ENCODE measurements around the gene PCDHGC5. TPM values are rescaled to one million over a fixed set of nuclear protein-coding genes. Genes with fewer than 3 reads are reported as not detected.
A peak's percentile ranks its signal among the peaks of the same experiment; 100 is the strongest.

PCDHGC5 gene
- total RNA-seq, 1 experiment from 2014 or later = 3.4 TPM

- H3K9me3 ChIP-seq (ENCODE audit: low read depth, low read length, poor library complexity, severe bottlenecking) = no peaks in the 10 kb centered on the region
- TF ChIP-seq EZH2 (IDR thresholded peaks at IDR 0.05; ENCODE audit: borderline replicate concordance, low read depth, low read length, poor library complexity, severe bottlenecking) (no peak), CTCF (conservative IDR thresholded peaks at IDR 0.05; ENCODE audit: low read depth, low read length) (no peak)
- H3K4me1 ChIP-seq (ENCODE audit: insufficient read depth, low read length, poor library complexity, severe bottlenecking) = peaks cover 29% of the 10 kb centered on the region
- no peaks in the 10 kb centered on the region for H3K27me3 ChIP-seq (replicated peaks; ENCODE audit: insufficient read depth, low read depth, low read length, poor library complexity)
- no peak for DNase-seq (ENCODE audit: low spot score)
- peaks cover 16% of the 10 kb centered on the region for H3K36me3 ChIP-seq (ENCODE audit: insufficient read depth, low read length, poor library complexity, severe bottlenecking)
- intact Hi-C loops (cut with micrococcal nuclease; ENCODE audit: unreplicated experiment) = no loop called here
- H3K4me3 ChIP-seq (ENCODE audit: low read depth, low read length, poor library complexity, severe bottlenecking) = no peak overlapping the region
- ChIA-PET POLR2A (ENCODE audit: low non-redundant PET) (no interaction called here), CTCF (no interaction called here)
- no TSS peak for BruUV-seq (replicated peaks)
- H3K27ac ChIP-seq (ENCODE audit: low read depth, low read length, poor library complexity, severe bottlenecking) = no peak overlapping the region
Observed at GRCh38 chr5:141486091-141486490, 2.8 kb upstream of the PCDHGC5 start.

- Histone ChIP-seq H3K36me3 (ENCODE audit: insufficient read depth, low read length, poor library complexity, severe bottlenecking) (peaks cover 19% of the 10 kb centered on the region), H3K4me3 (ENCODE audit: low read depth, low read length, poor library complexity, severe bottlenecking) (no peak overlapping the region), H3K27me3 (replicated peaks; ENCODE audit: insufficient read depth, low read depth, low read length, poor library complexity) (no peaks in the 10 kb centered on the region), H3K4me1 (ENCODE audit: insufficient read depth, low read length, poor library complexity, severe bottlenecking) (peaks cover 29% of the 10 kb centered on the region), H3K27ac (ENCODE audit: low read depth, low read length, poor library complexity, severe bottlenecking) (no peak overlapping the region), H3K9me3 (ENCODE audit: low read depth, low read length, poor library complexity, severe bottlenecking) (no peaks in the 10 kb centered on the region)
- TF ChIP-seq CTCF (conservative IDR thresholded peaks at IDR 0.05; ENCODE audit: low read depth, low read length) = no peak
- TF ChIP-seq EZH2 (IDR thresholded peaks at IDR 0.05; ENCODE audit: borderline replicate concordance, low read depth, low read length, poor library complexity, severe bottlenecking) = no peak
- ChIA-PET POLR2A (ENCODE audit: low non-redundant PET) (no interaction called here), CTCF (no interaction called here)
- no TSS peak for BruUV-seq (replicated peaks)
- intact Hi-C loops (cut with micrococcal nuclease; ENCODE audit: unreplicated experiment) = no loop called here
- no peak for DNase-seq (ENCODE audit: low spot score)
Observed at GRCh38 chr5:141487131-141487530, 1.8 kb upstream of the PCDHGC5 start.

GRCh38 chr5:141489841-141490240, 960 bp downstream of the PCDHGC5 start:
- H3K27ac ChIP-seq (ENCODE audit: low read depth, low read length, poor library complexity, severe bottlenecking) = peak overlapping the region; percentile 50
- TF ChIP-seq CTCF (conservative IDR thresholded peaks at IDR 0.05; ENCODE audit: low read depth, low read length) = no peak
- H3K36me3 ChIP-seq (ENCODE audit: insufficient read depth, low read length, poor library complexity, severe bottlenecking) = peaks cover 19% of the 10 kb centered on the region
- BruUV-seq (replicated peaks) = no TSS peak
- POLR2A ChIA-PET (ENCODE audit: low non-redundant PET) = no interaction called here
- CTCF ChIA-PET = no interaction called here
- H3K4me3 ChIP-seq (ENCODE audit: low read depth, low read length, poor library complexity, severe bottlenecking) = no peak overlapping the region
- peaks cover 37% of the 10 kb centered on the region for H3K4me1 ChIP-seq (ENCODE audit: insufficient read depth, low read length, poor library complexity, severe bottlenecking)
- no peak for DNase-seq (ENCODE audit: low spot score)
- H3K27me3 ChIP-seq (replicated peaks; ENCODE audit: insufficient read depth, low read depth, low read length, poor library complexity) = no peaks in the 10 kb centered on the region
- intact Hi-C loops (cut with micrococcal nuclease; ENCODE audit: unreplicated experiment) = no loop called here
- no peaks in the 10 kb centered on the region for H3K9me3 ChIP-seq (ENCODE audit: low read depth, low read length, poor library complexity, severe bottlenecking)
